ENCODE measurements around the gene ENKD1. TPM values are rescaled to one million over a fixed set of nuclear protein-coding genes. Genes with fewer than 3 reads are reported as not detected.

The ENKD1 gene
- total RNA-seq, 1 donor from 2014 or later: 19.4 TPM

- Histone ChIP-seq H3K9me3 (no peaks in the 10 kb centered on the region), H3K27ac (no peak overlapping the region), H3K36me3 (peaks cover 65% of the 10 kb centered on the region), H3K4me1 (peaks cover 16% of the 10 kb centered on the region), H3K4me3 (no peak overlapping the region), H3K27me3 (ENCODE audit: low read depth) (no peaks in the 10 kb centered on the region)
- intact Hi-C loops (cut with DNase I): no loop called here
- ATAC-seq: no peak
- DNase-seq: no peak
- TF ChIP-seq, protein P1, sequence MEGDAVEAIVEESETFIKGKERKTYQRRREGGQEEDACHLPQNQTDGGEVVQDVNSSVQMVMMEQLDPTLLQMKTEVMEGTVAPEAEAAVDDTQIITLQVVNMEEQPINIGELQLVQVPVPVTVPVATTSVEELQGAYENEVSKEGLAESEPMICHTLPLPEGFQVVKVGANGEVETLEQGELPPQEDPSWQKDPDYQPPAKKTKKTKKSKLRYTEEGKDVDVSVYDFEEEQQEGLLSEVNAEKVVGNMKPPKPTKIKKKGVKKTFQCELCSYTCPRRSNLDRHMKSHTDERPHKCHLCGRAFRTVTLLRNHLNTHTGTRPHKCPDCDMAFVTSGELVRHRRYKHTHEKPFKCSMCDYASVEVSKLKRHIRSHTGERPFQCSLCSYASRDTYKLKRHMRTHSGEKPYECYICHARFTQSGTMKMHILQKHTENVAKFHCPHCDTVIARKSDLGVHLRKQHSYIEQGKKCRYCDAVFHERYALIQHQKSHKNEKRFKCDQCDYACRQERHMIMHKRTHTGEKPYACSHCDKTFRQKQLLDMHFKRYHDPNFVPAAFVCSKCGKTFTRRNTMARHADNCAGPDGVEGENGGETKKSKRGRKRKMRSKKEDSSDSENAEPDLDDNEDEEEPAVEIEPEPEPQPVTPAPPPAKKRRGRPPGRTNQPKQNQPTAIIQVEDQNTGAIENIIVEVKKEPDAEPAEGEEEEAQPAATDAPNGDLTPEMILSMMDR (IDR thresholded peaks at IDR 0.05): no peak
These were observed 28.9 kb downstream of the ENKD1 start for GRCh38 chr16:67637625-67638024.

DNA sequence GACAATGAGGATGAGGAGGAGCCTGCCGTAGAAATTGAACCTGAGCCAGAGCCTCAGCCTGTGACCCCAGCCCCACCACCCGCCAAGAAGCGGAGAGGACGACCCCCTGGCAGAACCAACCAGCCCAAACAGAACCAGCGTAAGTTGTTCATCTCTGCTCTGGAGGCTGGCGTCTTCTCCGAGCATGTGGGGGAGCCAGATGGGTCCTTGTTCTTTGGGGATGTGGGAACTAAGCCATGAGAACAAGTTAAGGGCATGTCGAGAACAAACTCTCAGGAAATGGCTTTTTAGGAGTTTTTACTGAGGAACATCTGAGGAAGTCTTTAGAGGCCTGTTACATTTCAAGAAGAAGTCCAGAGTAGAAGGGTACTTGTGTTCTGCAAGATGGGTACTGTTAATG, 29.8 kb downstream of the ENKD1 start:
- no peaks in the 10 kb centered on the region for H3K9me3 ChIP-seq
- H3K4me3 ChIP-seq: no peak overlapping the region
- ATAC-seq: no peak
- TF ChIP-seq, protein P1 (IDR thresholded peaks at IDR 0.05): no peak
- H3K36me3 ChIP-seq: peaks cover 73% of the 10 kb centered on the region
- no peak overlapping the region for H3K27ac ChIP-seq
- H3K27me3 ChIP-seq (ENCODE audit: low read depth): no peaks in the 10 kb centered on the region
- H3K4me1 ChIP-seq: peaks cover 8% of the 10 kb centered on the region
- intact Hi-C loops (cut with DNase I): no loop called here
- no peak for DNase-seq

- H3K9me3 ChIP-seq: no peaks in the 10 kb centered on the region
- TF ChIP-seq, protein P1 (IDR thresholded peaks at IDR 0.05): no peak
- H3K36me3 ChIP-seq: peaks cover 93% of the 10 kb centered on the region
- DNase-seq (no peak), ATAC-seq (no peak)
- no peak overlapping the region for H3K27ac ChIP-seq
- no peaks in the 10 kb centered on the region for H3K4me1 ChIP-seq
- intact Hi-C loops (cut with DNase I): no loop called here
- H3K27me3 ChIP-seq (ENCODE audit: low read depth): no peaks in the 10 kb centered on the region
- H3K4me3 ChIP-seq: no peak overlapping the region
These were observed 34.0 kb downstream of the ENKD1 start for GRCh38 chr16:67632415-67633172.

GRCh38 chr16:67628216-67628615, 38.3 kb downstream of the ENKD1 start:
- no peaks in the 10 kb centered on the region for H3K9me3 ChIP-seq
- intact Hi-C loops (cut with DNase I): no loop called here
- H3K36me3 ChIP-seq: peaks cover 96% of the 10 kb centered on the region
- DNase-seq (no peak), ATAC-seq (no peak)
- H3K4me1 ChIP-seq: no peaks in the 10 kb centered on the region
- no peak overlapping the region for H3K27ac ChIP-seq
- no peaks in the 10 kb centered on the region for H3K27me3 ChIP-seq (ENCODE audit: low read depth)
- TF ChIP-seq, protein P1 (IDR thresholded peaks at IDR 0.05): no peak
- no peak overlapping the region for H3K4me3 ChIP-seq

GRCh38 chr16:67613808-67614207, 52.7 kb downstream of the ENKD1 start:
- no peaks in the 10 kb centered on the region for H3K9me3 ChIP-seq
- intact Hi-C loops (cut with DNase I): no loop called here
- H3K36me3 ChIP-seq: peaks cover 79% of the 10 kb centered on the region
- no peak overlapping the region for H3K27ac ChIP-seq
- H3K27me3 ChIP-seq (ENCODE audit: low read depth): no peaks in the 10 kb centered on the region
- TF ChIP-seq, protein P1 (IDR thresholded peaks at IDR 0.05): no peak
- DNase-seq (no peak), ATAC-seq (no peak)
- H3K4me1 ChIP-seq: no peaks in the 10 kb centered on the region
- no peak overlapping the region for H3K4me3 ChIP-seq

Other genes with a start within 250 kb of the ENKD1 start
- 2.9 TPM for gene HSD11B2, start 235.6 kb downstream of the ENKD1 start, total RNA-seq
- 175 TPM for gene ATP6V0D1, start 185.6 kb downstream of the ENKD1 start, total RNA-seq
- 8.5 TPM for gene AGRP, start 183.2 kb downstream of the ENKD1 start, total RNA-seq
- 112 TPM for gene RIPOR1, start 137.9 kb downstream of the ENKD1 start, total RNA-seq
- 36.2 TPM for gene CTCF, start 104.2 kb downstream of the ENKD1 start, total RNA-seq
- 2.4 TPM for gene CARMIL2, start 21.6 kb downstream of the ENKD1 start, total RNA-seq
- 16.6 TPM for gene ACD, start 6.5 kb downstream of the ENKD1 start, total RNA-seq
- 5.5 TPM for gene PARD6A, start 5.8 kb downstream of the ENKD1 start, total RNA-seq
- 5.3 TPM for gene C16orf86, start 64 bp upstream of the ENKD1 start, total RNA-seq
- gene GFOD2, start 52.6 kb upstream of the ENKD1 start, total RNA-seq: 18.9 TPM
- gene RANBP10, start 139.8 kb upstream of the ENKD1 start, total RNA-seq: 21.7 TPM
- 3.5 TPM for gene TSNAXIP1, start 140.1 kb upstream of the ENKD1 start, total RNA-seq
- gene THAP11, start 175.6 kb upstream of the ENKD1 start, total RNA-seq: 26.1 TPM
- 55.8 TPM for gene NUTF2, start 180.2 kb upstream of the ENKD1 start, total RNA-seq
- 29.9 TPM for gene CENPT, start 180.9 kb upstream of the ENKD1 start, total RNA-seq
- 51.2 TPM for gene EDC4, start 206.3 kb upstream of the ENKD1 start, total RNA-seq
- 1.7 TPM for gene NRN1L, start 218.1 kb upstream of the ENKD1 start, total RNA-seq
- gene PSKH1, start 226.5 kb upstream of the ENKD1 start, total RNA-seq: 28.3 TPM